ENCODE results near the gene FMN1. TPM values are rescaled to one million over a fixed set of nuclear protein-coding genes. Genes with fewer than 3 reads are reported as not detected.
"Not testable (repeated sequence)": the region's sequence is repeated elsewhere in the genome, so short reads cannot be mapped to it uniquely, and the experiment has no call there.

Gene FMN1
- total RNA-seq, 1 experiment from 2014 or later: 0.37 TPM

DNA sequence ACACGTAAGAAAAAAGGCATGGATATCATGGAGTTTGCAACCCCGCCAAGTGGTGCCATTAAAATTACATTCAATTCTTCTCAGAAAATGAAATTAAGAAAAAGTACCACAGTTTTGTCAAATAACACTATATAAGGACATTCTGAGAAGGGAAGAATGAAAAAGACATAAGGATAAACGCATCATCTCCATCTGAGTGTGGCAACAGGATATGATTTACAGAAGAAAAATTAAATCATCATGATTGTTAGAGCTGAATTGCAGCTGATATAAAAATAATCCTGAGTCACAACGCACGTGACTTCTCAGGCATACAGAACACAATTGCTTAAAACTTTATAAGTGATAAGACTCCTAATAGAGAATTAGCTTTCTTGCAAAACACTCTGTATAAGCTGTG is 342.9 kb downstream of the FMN1 start:
- no peak for TF ChIP-seq EZH2 (IDR thresholded peaks at IDR 0.05; ENCODE audit: borderline replicate concordance, low read depth, low read length, poor library complexity, severe bottlenecking)
- TF ChIP-seq, protein P1, sequence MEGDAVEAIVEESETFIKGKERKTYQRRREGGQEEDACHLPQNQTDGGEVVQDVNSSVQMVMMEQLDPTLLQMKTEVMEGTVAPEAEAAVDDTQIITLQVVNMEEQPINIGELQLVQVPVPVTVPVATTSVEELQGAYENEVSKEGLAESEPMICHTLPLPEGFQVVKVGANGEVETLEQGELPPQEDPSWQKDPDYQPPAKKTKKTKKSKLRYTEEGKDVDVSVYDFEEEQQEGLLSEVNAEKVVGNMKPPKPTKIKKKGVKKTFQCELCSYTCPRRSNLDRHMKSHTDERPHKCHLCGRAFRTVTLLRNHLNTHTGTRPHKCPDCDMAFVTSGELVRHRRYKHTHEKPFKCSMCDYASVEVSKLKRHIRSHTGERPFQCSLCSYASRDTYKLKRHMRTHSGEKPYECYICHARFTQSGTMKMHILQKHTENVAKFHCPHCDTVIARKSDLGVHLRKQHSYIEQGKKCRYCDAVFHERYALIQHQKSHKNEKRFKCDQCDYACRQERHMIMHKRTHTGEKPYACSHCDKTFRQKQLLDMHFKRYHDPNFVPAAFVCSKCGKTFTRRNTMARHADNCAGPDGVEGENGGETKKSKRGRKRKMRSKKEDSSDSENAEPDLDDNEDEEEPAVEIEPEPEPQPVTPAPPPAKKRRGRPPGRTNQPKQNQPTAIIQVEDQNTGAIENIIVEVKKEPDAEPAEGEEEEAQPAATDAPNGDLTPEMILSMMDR (conservative IDR thresholded peaks at IDR 0.05; ENCODE audit: low read depth, low read length): no peak
- DNase-seq (ENCODE audit: low spot score): no peak
- ChIA-PET CTCF (no interaction called here), POLR2A (ENCODE audit: low non-redundant PET) (no interaction called here)
- Histone ChIP-seq H3K9me3 (ENCODE audit: low read depth, low read length, poor library complexity, severe bottlenecking) (no peaks in the 10 kb centered on the region), H3K4me3 (ENCODE audit: low read depth, low read length, poor library complexity, severe bottlenecking) (no peak overlapping the region), H3K27me3 (replicated peaks; ENCODE audit: insufficient read depth, low read depth, low read length, poor library complexity) (no peaks in the 10 kb centered on the region), H3K36me3 (ENCODE audit: insufficient read depth, low read length, poor library complexity, severe bottlenecking) (no peaks in the 10 kb centered on the region), H3K27ac (ENCODE audit: low read depth, low read length, poor library complexity, severe bottlenecking) (no peak overlapping the region), H3K4me1 (ENCODE audit: insufficient read depth, low read length, poor library complexity, severe bottlenecking) (no peaks in the 10 kb centered on the region)
- intact Hi-C loops (cut with micrococcal nuclease; ENCODE audit: unreplicated experiment): no loop called here
- BruUV-seq (replicated peaks): no TSS peak

DNA sequence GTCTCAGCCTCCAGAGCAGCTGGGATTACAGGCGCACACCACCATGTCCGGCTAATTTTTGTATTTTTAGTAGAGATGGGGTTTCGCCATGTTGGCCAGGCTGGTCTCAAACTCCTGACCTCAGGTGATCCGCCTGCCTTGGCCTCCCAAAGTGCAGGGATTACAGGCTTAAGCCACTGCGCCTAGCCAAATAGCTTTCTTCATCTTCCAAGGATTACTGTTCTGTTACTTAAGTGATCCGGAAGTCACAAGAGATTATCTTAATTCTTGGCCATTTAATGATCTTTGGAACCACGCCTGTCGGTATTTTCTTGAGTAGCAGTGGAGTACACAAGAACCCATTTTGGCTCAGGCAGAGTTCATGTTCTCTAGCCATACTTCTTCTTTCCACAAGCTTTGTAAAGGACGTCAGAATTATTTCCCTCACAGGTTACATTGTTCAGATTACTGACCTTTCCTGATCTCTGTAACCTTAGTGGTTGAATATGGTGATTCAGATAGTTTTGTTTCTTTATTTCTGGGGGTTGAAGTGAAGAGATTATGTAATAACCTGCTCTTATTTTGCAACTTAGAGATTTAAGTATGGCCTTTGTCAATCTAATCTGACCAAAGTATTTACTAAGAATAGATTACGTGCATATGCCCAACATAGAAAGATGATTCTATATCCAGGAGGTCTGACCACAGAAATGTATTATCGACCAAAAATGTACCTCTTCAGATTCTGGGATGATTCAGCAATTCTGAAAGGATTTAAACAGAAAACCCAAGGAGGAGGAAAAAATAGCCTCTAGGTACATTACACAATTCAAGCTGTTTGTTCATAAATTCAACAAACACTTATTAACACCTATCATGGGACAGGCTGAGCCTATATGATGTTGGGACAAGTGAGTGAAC is 344.5 kb downstream of the FMN1 start:
- H3K27me3 ChIP-seq (replicated peaks; ENCODE audit: insufficient read depth, low read depth, low read length, poor library complexity): no peaks in the 10 kb centered on the region
- CTCF ChIA-PET: no interaction called here

DNA sequence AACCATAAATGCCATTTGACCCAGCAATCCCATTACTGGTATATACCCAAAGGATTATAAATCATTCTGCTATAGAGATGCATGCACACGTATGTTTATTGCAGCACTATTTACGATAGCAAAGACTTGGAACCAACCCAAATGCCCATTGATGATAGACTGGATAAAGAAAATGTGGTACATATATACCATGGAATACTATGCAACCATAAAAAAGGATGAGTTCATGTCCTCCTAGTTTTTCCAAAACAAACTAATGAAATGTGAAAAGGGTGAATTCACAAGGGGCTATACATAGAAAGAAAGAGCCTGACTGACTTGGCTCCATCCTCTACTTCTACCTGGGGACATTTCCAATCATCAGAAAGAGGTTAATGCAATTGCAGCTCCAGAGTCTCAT is 347.8 kb downstream of the FMN1 start:
- BruUV-seq (replicated peaks); intact Hi-C loops (cut with micrococcal nuclease; ENCODE audit: unreplicated experiment): not testable (repeated sequence)

More for the DNA sequence above, 344.5 kb downstream of the FMN1 start:
- intact Hi-C loops (cut with micrococcal nuclease; ENCODE audit: unreplicated experiment): no loop called here
- POLR2A ChIA-PET (ENCODE audit: low non-redundant PET): no interaction called here
- H3K9me3 ChIP-seq (ENCODE audit: low read depth, low read length, poor library complexity, severe bottlenecking): no peaks in the 10 kb centered on the region
- no peaks in the 10 kb centered on the region for H3K36me3 ChIP-seq (ENCODE audit: insufficient read depth, low read length, poor library complexity, severe bottlenecking)
- no peak overlapping the region for H3K27ac ChIP-seq (ENCODE audit: low read depth, low read length, poor library complexity, severe bottlenecking)
- no peaks in the 10 kb centered on the region for H3K4me1 ChIP-seq (ENCODE audit: insufficient read depth, low read length, poor library complexity, severe bottlenecking)
- BruUV-seq (replicated peaks): no TSS peak
- peak; percentile 19 for DNase-seq (ENCODE audit: low spot score)
- H3K4me3 ChIP-seq (ENCODE audit: low read depth, low read length, poor library complexity, severe bottlenecking): no peak overlapping the region
- no peak for TF ChIP-seq EZH2 (IDR thresholded peaks at IDR 0.05; ENCODE audit: borderline replicate concordance, low read depth, low read length, poor library complexity, severe bottlenecking)
- TF ChIP-seq, protein P1 (conservative IDR thresholded peaks at IDR 0.05; ENCODE audit: low read depth, low read length): no peak

More for the DNA sequence above, 347.8 kb downstream of the FMN1 start:
- H3K27ac ChIP-seq (ENCODE audit: low read depth, low read length, poor library complexity, severe bottlenecking); POLR2A ChIA-PET (ENCODE audit: low non-redundant PET); H3K27me3 ChIP-seq (replicated peaks; ENCODE audit: insufficient read depth, low read depth, low read length, poor library complexity); H3K4me3 ChIP-seq (ENCODE audit: low read depth, low read length, poor library complexity, severe bottlenecking); DNase-seq (ENCODE audit: low spot score); H3K4me1 ChIP-seq (ENCODE audit: insufficient read depth, low read length, poor library complexity, severe bottlenecking); H3K9me3 ChIP-seq (ENCODE audit: low read depth, low read length, poor library complexity, severe bottlenecking); H3K36me3 ChIP-seq (ENCODE audit: insufficient read depth, low read length, poor library complexity, severe bottlenecking); CTCF ChIA-PET: not testable (repeated sequence)

Data from A673 (cell line).